Measurements from ENCODE around the gene C3orf18. TPM values are rescaled to one million over a fixed set of nuclear protein-coding genes. Genes with fewer than 3 reads are reported as not detected.
A peak's percentile ranks its signal among the peaks of the same experiment; 100 is the strongest.

Gene C3orf18
- total RNA-seq, 4 donors from 2014 or later: 12.6 to 27.4 (median 15.4) TPM

- H3K36me3 ChIP-seq: no peaks in the 10 kb centered on the region
- intact Hi-C loops (cut with DNase I; ENCODE audit: low total_unique reads) (no loop called here), in situ Hi-C loops (cut with MboI; ENCODE audit: low sequenced_read_pairs in 4 of 4) (no loop called here)
- H3K4me3 ChIP-seq: no peak overlapping the region
- no peaks in the 10 kb centered on the region for H3K9me3 ChIP-seq
- no peaks in the 10 kb centered on the region for H3K4me1 ChIP-seq
- ATAC-seq (no peak), DNase-seq (no peak)
- no peak overlapping the region for H3K27ac ChIP-seq
- no peak for TF ChIP-seq CTCF (IDR thresholded peaks at IDR 0.05 in 4 of 5, conservative IDR thresholded peaks at IDR 0.05 in 1 of 5)
- H3K27me3 ChIP-seq: no peaks in the 10 kb centered on the region
These were observed 14.9 kb downstream of the C3orf18 start for GRCh38 chr3:50552598-50552997.

- in situ Hi-C loops (cut with MboI; ENCODE audit: low sequenced_read_pairs in 4 of 4): no loop called here
- intact Hi-C loops (cut with DNase I; ENCODE audit: low total_unique reads): no loop called here
- no peak for DNase-seq
- no peaks in the 10 kb centered on the region for H3K9me3 ChIP-seq
- no peak for TF ChIP-seq POLR2A (IDR thresholded peaks at IDR 0.05)
- TF ChIP-seq CTCF (IDR thresholded peaks at IDR 0.05 in 4 of 5, conservative IDR thresholded peaks at IDR 0.05 in 1 of 5): no peak
- no peak overlapping the region for H3K27ac ChIP-seq
- H3K27me3 ChIP-seq: no peaks in the 10 kb centered on the region
- H3K4me3 ChIP-seq: no peak overlapping the region
- no peak for ATAC-seq
- H3K4me1 ChIP-seq: no peaks in the 10 kb centered on the region
- H3K36me3 ChIP-seq: no peaks in the 10 kb centered on the region
These were observed 15.7 kb downstream of the C3orf18 start for GRCh38 chr3:50551681-50552435.

- TF ChIP-seq CTCF (IDR thresholded peaks at IDR 0.05 in 4 of 5, conservative IDR thresholded peaks at IDR 0.05 in 1 of 5): no peak
- no peak for TF ChIP-seq POLR2A (IDR thresholded peaks at IDR 0.05)
- no peaks in the 10 kb centered on the region for H3K36me3 ChIP-seq
- no peak for DNase-seq
- H3K27ac ChIP-seq: no peak overlapping the region
- intact Hi-C loops (cut with DNase I; ENCODE audit: low total_unique reads) (no loop called here), in situ Hi-C loops (cut with MboI; ENCODE audit: low sequenced_read_pairs in 4 of 4) (no loop called here)
- no peaks in the 10 kb centered on the region for H3K27me3 ChIP-seq
- no peaks in the 10 kb centered on the region for H3K4me1 ChIP-seq
- H3K9me3 ChIP-seq: no peaks in the 10 kb centered on the region
- no peak overlapping the region for H3K4me3 ChIP-seq
- ATAC-seq: no peak
These were observed 16.4 kb downstream of the C3orf18 start for GRCh38 chr3:50551054-50551659.

GRCh38 chr3:50550079-50550736, 17.3 kb downstream of the C3orf18 start:
- no peak for DNase-seq
- Histone ChIP-seq H3K9me3 (no peaks in the 10 kb centered on the region), H3K4me3 (no peak overlapping the region), H3K27ac (no peak overlapping the region), H3K36me3 (no peaks in the 10 kb centered on the region), H3K4me1 (no peaks in the 10 kb centered on the region), H3K27me3 (no peaks in the 10 kb centered on the region)
- intact Hi-C loops (cut with DNase I; ENCODE audit: low total_unique reads): no loop called here
- TF ChIP-seq CTCF (IDR thresholded peaks at IDR 0.05 in 4 of 5, conservative IDR thresholded peaks at IDR 0.05 in 1 of 5) (peak; percentile 44 to 84 (median 61)), POLR2A (IDR thresholded peaks at IDR 0.05) (no peak)
- in situ Hi-C loops (cut with MboI; ENCODE audit: low sequenced_read_pairs in 4 of 4): no loop called here
- ATAC-seq: peak in 1 of 2 donors; percentile 50
